Measurements from ENCODE around the gene SEC22C.

SEC22C gene

DNA sequence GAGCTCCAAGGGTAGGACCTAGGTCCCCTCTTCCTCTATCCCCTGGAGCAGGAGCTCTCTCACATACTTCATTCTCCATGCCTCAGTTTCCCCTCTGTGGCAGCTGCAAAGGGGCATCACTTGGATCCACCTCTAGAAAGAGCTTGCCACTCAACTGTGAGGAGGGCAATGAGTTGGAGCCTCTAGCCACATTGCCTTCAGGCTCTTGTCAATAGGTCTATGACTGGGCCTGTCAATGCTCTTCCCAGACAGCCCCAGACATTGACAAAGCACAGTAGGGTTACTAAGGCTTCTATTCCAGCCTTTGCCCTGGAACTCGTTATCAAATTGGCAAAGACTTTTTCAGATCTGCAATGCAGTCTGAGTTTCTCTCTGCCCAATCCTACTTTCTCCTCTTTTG, 83.7 kb downstream of the SEC22C start:
- DNase-seq (ENCODE audit: low spot score) = no peak
